HG03039 (cell line): Measurements from ENCODE around the gene CYSRT1.

Experiments used
- ATAC-seq: cut with Tn5 transposase; IDR thresholded peaks from one replicate; pipeline ENCODE4 v1.9.1; 2021; ENCODE audit warnings: mild to moderate bottlenecking, moderate library complexity; ENCODE audit not compliant: unreplicated experiment

CYSRT1 gene

DNA sequence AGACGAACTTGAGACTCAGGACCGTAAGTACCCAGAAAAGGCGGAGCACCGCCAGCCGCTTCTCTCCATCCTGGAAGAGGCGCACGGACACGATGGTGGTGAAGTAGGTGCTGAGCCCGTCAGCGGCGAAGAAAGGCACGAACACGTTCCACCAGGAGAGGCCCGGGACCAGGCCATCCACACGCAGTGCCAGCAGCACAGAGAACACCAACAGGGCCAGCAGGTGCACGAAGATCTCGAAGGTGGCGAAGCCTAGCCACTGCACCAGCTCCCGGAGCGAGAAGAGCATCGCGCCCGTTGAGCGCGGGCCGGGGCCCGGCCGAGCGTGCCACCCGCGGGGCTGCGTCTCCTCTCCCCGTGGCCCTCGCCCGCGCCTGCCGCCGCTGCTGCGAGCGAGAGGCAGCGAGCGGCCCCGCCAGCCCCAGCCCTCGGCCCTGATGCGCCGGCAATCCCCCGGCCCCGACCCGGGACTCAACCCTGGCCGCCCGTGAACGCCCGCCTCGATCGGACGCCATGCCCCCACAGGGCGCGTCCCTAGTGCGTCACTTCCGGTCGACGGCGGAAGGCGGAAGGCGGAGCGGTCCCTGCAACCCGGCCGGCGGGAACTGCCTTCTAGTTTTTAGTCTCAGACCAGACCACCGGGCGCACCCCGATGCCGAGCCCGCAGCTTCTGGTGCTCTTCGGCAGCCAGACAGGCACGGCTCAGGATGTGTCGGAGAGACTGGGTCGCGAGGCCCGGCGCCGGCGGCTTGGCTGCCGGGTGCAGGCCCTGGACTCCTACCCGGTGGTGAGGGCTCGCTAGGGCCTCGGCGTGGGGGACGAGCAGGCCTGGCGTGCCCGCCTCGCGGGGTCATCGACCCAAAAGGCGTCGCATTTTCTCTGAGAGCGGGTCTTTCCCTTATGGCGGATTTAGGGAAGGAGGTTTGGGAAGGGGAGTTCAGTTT lies 19.6 kb upstream of the CYSRT1 start, which contains the start of the genes NDOR1 and TMEM203:
Gene NDOR1 (plus strand): TSS at position 575 of the 944 bp plus-strand sequence. CDS start 78 bp downstream, at position 653.
Gene TMEM203 (minus strand): TSS at position 523 of the 944 bp plus-strand sequence. CDS start 234 bp downstream, at position 289.
- ATAC-seq, result peak; percentile 42

- ATAC-seq, result no peak
Observed at GRCh38 chr9:137206602-137207001, 18.4 kb upstream of the CYSRT1 start.

DNA sequence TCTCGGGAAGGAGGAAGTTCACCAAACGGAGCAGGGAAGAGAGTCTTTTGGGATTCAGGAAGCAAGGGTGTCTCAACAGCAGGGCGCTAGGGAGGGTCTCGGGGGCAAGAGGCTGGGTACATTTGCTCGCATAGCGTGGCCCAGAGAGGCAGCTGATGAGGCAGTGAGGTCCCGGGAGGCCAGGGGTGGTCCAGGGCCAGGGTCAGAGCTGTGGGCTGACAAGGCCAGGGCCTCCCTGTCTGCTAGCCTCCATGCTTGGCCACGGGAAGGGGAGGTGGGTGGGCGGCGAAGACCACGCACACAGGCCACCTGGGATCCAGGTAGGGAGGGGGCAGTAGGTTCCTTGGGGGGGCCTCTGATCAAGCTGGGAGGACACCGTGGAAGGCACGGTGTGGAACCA lies 13.4 kb upstream of the CYSRT1 start:
- no peak for ATAC-seq

GRCh38 chr9:137212520-137212919 lies 12.5 kb upstream of the CYSRT1 start:
- ATAC-seq, result no peak

GRCh38 chr9:137213160-137214060 lies 11.6 kb upstream of the CYSRT1 start:
- no peak for ATAC-seq

DNA sequence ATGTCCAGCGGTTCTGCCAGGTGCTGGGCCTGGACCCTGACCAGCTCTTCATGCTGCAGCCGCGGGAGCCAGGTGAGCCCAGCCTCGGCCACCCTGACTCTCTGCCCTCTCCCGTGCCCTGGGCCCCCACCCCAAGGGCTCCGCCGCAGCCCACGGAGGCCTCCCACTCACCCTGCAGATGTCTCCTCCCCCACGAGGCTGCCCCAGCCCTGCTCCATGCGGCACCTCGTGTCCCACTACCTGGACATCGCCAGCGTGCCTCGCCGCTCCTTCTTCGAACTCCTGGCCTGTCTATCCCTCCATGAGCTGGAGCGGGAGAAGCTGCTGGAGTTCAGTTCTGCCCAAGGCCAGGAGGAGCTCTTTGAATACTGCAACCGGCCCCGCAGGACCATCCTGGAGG lies 10.4 kb upstream of the CYSRT1 start:
- no peak for ATAC-seq

DNA sequence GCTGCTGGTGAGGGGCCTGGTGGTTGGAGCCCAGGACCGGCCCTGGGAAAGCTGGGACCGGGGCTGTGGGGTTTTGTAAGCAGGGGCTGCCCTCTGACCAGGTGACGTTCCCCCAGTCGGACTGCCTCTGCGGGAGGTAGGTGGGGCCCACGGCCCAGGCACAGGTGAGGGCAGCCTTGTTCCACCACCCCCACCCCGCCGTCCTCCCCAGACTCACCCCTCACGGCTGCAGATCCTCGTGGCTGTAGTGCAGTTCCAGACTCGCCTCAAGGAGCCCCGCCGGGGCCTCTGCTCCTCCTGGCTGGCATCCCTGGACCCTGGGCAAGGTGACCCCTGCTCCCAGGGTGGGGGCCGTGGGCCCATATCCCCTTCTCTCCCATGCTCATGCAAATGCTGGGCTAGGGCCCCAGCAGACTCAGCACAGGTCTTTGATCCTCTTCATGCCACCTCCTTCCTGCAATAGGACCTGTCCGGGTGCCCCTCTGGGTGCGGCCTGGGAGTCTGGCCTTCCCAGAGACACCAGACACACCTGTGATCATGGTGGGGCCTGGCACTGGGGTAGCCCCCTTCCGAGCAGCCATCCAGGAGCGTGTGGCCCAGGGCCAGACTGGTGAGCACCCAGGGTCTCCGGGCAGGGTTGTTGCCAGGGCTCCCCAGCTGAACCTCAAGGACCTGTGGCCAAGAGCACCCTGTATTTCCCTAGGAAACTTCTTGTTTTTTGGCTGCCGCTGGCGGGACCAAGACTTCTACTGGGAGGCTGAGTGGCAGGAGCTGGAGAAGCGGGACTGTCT lies 9.6 kb upstream of the CYSRT1 start:
- ATAC-seq, result no peak

DNA sequence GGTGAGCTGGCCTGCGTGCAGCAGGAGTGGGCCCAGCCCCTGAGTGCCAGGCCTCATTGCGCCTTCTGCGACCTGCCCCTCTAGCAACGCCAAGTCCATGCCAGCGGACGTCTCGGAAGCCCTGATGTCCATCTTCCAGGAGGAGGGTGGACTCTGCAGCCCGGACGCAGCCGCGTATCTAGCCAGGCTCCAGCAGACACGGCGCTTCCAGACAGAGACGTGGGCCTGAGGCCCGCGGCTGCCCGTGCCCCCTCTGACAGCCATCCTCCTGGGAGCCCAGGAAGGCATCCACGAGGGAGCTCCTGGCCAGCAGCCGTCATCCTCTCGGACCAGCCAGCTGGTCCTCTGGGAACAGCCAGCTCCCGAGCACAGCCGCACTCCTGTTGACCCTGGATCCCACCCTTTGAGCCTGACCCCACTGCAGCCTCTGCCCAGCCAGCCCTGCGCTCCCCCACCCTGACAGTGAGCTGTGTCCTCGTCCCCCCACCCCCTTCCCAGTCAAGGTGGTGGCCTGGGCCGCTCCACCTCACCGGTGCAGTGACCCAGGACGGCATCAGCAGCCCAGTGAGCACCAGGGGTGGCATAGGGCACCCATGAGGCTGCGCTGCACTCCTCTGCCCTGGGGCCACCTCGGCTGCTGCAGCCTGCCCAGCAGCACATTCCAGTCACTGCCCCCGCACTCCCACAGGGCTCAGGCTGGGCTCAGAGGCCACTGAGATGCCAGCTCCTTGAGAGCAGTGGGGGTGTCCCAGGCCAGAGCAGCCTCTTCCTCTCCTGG lies 8.6 kb upstream of the CYSRT1 start:
- ATAC-seq, result no peak

DNA sequence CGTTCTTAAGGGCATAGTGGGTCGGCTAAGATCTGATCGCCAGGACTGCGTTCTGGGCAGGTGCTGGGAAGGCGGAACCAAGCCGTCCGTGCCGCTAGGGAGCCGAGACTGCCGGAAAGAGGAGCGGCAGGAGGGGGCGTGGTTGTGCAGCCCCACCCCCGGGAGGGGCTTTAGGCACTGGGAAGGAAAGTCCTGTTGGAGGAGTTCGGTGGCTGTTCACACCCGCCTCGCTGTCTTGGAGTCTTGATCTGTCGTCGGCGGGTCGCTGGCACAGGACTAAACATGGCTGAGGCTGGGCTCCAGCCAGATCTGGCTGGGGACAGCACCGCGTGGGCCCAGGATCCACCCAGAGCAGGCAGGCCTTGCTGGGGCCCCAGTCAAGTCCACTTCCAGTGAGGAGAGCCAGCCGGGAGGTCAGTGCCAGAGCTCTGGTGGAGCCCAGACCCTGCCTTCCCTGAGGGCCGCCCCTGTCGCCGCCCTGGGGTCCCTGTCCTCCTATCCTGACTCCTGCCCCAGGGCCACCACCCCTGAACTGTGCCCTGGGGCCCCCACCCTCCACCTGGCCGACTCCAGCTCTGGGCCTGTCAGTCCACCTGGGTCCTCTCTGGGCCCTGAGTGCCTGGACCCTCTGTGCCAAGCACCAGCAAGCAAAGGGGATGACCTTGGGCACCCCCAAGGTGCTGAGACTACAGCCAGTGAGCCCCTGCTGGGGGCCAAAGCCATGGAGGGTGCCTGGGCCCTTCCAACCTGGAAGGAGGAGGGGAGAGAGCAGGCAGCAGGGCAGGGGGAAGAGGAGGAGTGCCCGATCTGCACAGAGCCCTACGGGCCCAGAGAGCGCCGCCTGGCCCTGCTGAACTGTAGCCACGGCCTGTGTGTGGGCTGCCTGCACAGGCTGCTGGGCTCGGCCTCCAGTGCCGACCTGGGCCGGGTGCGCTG lies 7.4 kb upstream of the CYSRT1 start:
- no peak for ATAC-seq

DNA sequence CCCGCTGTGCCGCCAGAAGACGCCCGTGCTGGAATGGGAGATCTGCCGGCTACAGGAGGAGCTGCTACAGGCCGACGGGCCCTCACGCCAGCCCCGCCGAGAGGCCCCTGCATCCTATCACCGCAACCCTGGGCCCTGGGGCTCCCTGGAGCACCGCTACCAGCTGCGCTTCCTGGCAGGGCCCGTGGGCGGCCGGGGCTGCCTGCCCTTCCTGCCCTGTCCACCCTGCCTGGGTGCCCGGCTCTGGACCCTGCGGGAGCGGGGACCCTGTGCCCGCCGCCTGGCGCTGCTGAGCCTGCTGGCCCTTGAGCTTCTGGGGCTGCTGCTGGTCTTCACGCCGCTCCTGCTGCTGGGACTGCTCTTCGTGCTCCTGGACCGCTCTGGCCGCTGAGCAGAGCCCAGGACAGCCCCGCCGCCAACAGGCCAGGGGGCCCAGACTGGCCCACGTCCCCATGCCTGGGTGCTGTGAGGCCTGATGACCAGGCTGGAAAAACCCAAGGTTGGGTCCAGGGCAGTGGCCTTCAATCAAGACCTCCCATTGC lies 6.7 kb upstream of the CYSRT1 start:
- no peak for ATAC-seq

GRCh38 chr9:137218754-137219271 lies 6.2 kb upstream of the CYSRT1 start:
- no peak for ATAC-seq

DNA sequence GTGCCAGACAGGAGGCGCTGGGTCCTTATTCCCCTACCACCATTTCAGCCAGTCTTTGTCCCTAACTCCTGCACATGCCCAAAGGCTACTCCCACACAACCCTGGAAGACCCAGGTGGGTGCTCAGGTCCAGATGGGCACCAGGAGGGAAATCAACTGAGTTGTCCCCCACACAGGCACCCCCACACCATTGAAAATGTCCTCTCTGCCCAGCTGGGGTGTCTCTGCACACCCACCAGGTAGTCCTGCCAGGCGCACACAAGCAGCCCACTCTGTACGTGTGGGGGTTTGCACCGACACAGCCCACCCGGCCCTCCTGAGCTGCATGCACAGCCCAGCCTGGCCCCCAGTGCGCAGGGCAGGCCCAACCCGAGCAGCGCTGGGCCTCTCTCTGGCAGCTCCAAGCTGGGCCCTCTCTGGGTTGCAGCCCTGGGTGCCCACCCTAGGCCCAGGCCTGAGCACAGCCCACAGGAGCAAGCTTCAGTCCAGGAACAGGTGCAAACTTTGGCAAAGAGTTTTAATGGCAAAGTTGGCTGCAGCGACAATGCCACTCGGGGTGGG lies 5.1 kb upstream of the CYSRT1 start:
- no peak for ATAC-seq

GRCh38 chr9:137220317-137221094 lies 4.5 kb upstream of the CYSRT1 start:
- ATAC-seq, result no peak

- ATAC-seq, result no peak
Observed at GRCh38 chr9:137221095-137221505, 3.9 kb upstream of the CYSRT1 start.

GRCh38 chr9:137221506-137222111 lies 3.4 kb upstream of the CYSRT1 start:
- no peak for ATAC-seq

GRCh38 chr9:137222190-137223077 lies 2.5 kb upstream of the CYSRT1 start, which contains the start of gene RNF208:
Gene RNF208, minus strand, starts transcription at chr9:137222240. Its CDS starts 1,028 bp downstream, at chr9:137221212.
- ATAC-seq, result no peak
